GM12878 (cell line): ENCODE measurements around the gene SPRR5. TPM values are rescaled to one million over a fixed set of nuclear protein-coding genes. Genes with fewer than 3 reads are reported as not detected.

Experiments used
- ATAC-seq: fragments of 200-7000 bp; cut with Tn5 transposase; 3 replicates; pipeline ENCODE4 v1.9.1; 2020; ENCODE audit warnings: mild to moderate bottlenecking, moderate library complexity
- BruUV-seq: library from RNA; stranded (reverse); fragments of 400-500 nt; replicated peaks from 2 replicates; lab custom pipeline; 2021; lab: Mats Ljungman, UMichigan
- CTCF ChIA-PET: fragments of 300-600 bp; sonication (Branson Sonifier 250); formaldehyde crosslinking; extraction: SDS; loops from one replicate; lab custom pipeline; 2021; ENCODE audit warnings: inconsistent platforms; lab: Yijun Ruan, JAX
- POLR2A ChIA-PET: fragments of 350-600 bp; formaldehyde crosslinking; extraction: SDS; loops from one replicate; lab custom pipeline; 2021; ENCODE audit warnings: inconsistent platforms; lab: Charles Lee
- RAD21 ChIA-PET: fragments of 300-600 bp; sonication (Branson Sonifier 250); formaldehyde crosslinking; loops from one replicate; lab custom pipeline; 2023; ENCODE audit warnings: antibody characterized with exemption; ENCODE audit not compliant: unreplicated experiment; lab: Charles Lee
- SMC1A ChIA-PET: fragments of 300-600 bp; sonication (Branson Sonifier 250); formaldehyde crosslinking; loops from one replicate; lab custom pipeline; 2023; ENCODE audit not compliant: unreplicated experiment, uncharacterized antibody; lab: Charles Lee
- DNase-seq: peaks from one replicate; pipeline ENCODE4 v3.0.0-alpha.2; 2011; ENCODE audit warnings: low read depth, low spot score
- FAIRE-seq: peaks from 3 replicates; lab custom pipeline; 2011; peaks lifted over from hg19 to GRCh38; lab: Jason Lieb, UNC
- H2AFZ ChIP-seq: 2 replicates; pipeline ENCODE4 v1.6.0; 2011; ENCODE audit warnings: low read depth, low read length, control low read depth; ENCODE audit not compliant: control insufficient read depth
- H3K27ac ChIP-seq: 2 replicates; pipeline ENCODE4 v1.5.1; 2011; ENCODE audit warnings: control low read depth; ENCODE audit not compliant: control insufficient read depth, insufficient read depth
- H3K27me3 ChIP-seq, 2 experiments: replicated peaks in 1 of 2; 2 replicates each; pipeline versions ENCODE4 v1.6.0 to v1.6.1; 2011; ENCODE audit warnings: low read length in 1 of 2; ENCODE audit not compliant: control insufficient read depth in 2 of 2, insufficient read depth in 2 of 2
- H3K36me3 ChIP-seq, 2 experiments: 2 replicates each; pipeline ENCODE4 v1.5.1; 2011; ENCODE audit warnings: low read length in 1 of 2; ENCODE audit not compliant: control insufficient read depth in 2 of 2, insufficient read depth in 2 of 2
- H3K4me1 ChIP-seq: 2 replicates; pipeline ENCODE4 v1.6.1; 2011; ENCODE audit warnings: mild to moderate bottlenecking, low read length, moderate library complexity, mixed read lengths; ENCODE audit not compliant: control insufficient read depth, insufficient read depth
- H3K4me2 ChIP-seq: 2 replicates; pipeline ENCODE4 v1.6.0; 2011; ENCODE audit warnings: control low read depth; ENCODE audit not compliant: control insufficient read depth, insufficient read depth
- H3K4me3 ChIP-seq: fragments of 200-600 bp; sonication (generic); 2 replicates; pipeline ENCODE4 v1.5.1; 2016
- H3K79me2 ChIP-seq: 2 replicates; pipeline ENCODE4 v1.6.0; 2011; ENCODE audit warnings: low read length; ENCODE audit not compliant: control insufficient read depth, insufficient read depth
- H3K9ac ChIP-seq: 2 replicates; pipeline ENCODE4 v1.8.0; 2011; ENCODE audit warnings: low read length, control low read depth, mixed read lengths; ENCODE audit not compliant: control insufficient read depth, insufficient read depth
- H3K9me3 ChIP-seq: replicated peaks from 3 replicates; pipeline ENCODE4 v1.5.1; 2011; ENCODE audit warnings: mild to moderate bottlenecking, low read length; ENCODE audit not compliant: control insufficient read depth, insufficient read depth
- H4K20me1 ChIP-seq: 2 replicates; pipeline ENCODE4 v1.6.0; 2011; ENCODE audit not compliant: control insufficient read depth, insufficient read depth
- ATF7 ChIP-seq: fragments of 450-650 bp; IDR thresholded peaks from 2 replicates; pipeline ENCODE4 v1.6.1; 2016; ENCODE audit warnings: low read depth, mild to moderate bottlenecking
- GATAD2B ChIP-seq: fragments of 450-650 bp; conservative IDR thresholded peaks from 2 replicates; pipeline ENCODE4 v1.6.1; 2017; ENCODE audit warnings: low read depth, mild to moderate bottlenecking, moderate library complexity
- WGBS: methylation state at CpG from one replicate; pipeline ENCODE4 v1.1.6; 2016; ENCODE audit warnings: low lambda C conversion rate; ENCODE audit not compliant: insufficient replicate concordance, insufficient coverage; ENCODE audit errors: missing lambda C conversion rate; 5-methylcytosine and 5-hydroxymethylcytosine counted together
- in situ Hi-C: fragments of 300-500 bp; cut with MboI; formaldehyde crosslinking; loops from 9 replicates; pipeline ENCODE4 v1.14.3; 2018; ENCODE audit warnings: mixed read lengths
- intact Hi-C: fragments of 100-400 bp; cut with micrococcal nuclease; formaldehyde crosslinking; loops from one replicate; pipeline ENCODE4 v1.14.2; 2022; ENCODE audit not compliant: unreplicated experiment
- polyA plus RNA-seq, 11 experiments: library from polyadenylated mRNA; depleted of rRNA in 4 of 11; unstranded in 6 of 11; stranded (reverse) in 5 of 11; fragments of >200 nt; fragmentation: Nextera tagmentation in 4 of 11; fragmentation: Illumina TruSeq in 1 of 11; extraction: Ambion mirVana in 4 of 11; extraction: Trizol in 1 of 11; gene quantifications; 1 replicate in 1 of 11; 2 replicates in 10 of 11; pipeline versions ENCODE4 v1.2.1 to v1.2.3, GENCODE V29; 2011 to 2016; ENCODE audit warnings: inconsistent platforms in 2 of 11, missing spikeins in 2 of 11, low read depth in 1 of 11
- total RNA-seq, 4 experiments: library from RNA; depleted of rRNA in 3 of 4; stranded (reverse); fragments of >200 nt in 3 of 4; fragmentation: Illumina TruSeq in 1 of 4; extraction: Trizol in 1 of 4; gene quantifications; 2 replicates each; pipeline versions ENCODE4 v1.2.1 to v1.2.3, GENCODE V29; 2013 to 2021
- TF ChIP-seq, protein P1 (sequence below): IDR thresholded peaks from 2 replicates; pipeline ENCODE4 v1.6.1; 2012; ENCODE audit warnings: low read depth, low read length, improper control_type of control experiment

Gene SPRR5
- total and polyA plus RNA-seq, 10 of the 15 experiments (the other 5 are each of a cell fraction or from before 2014, with no cell fraction given): not detected

DNA sequence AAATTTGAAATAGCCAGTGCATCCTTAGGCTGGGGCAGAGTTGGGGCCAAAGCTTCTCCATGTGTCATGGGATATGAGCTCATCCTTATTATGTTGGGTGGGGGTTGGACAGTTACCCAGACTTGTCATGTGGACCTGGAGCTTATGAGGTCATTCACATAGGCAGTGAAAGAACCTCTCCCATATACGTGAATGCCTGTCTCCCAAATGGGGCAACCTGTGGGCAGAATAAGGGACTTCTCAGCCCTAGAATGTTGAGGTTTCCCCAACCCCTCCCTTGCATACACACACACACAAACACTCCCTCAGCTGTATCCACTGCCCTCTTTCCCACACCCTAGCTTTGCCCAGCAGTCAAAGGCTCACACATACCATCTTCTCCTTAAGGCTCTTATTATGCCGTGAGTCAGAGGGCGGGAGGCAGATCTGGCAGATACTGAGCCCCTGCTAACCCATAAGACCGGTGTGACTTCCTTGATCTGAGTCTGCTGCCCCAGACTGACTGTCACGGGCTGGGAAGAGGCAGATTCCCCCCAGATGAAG is 40.9 kb upstream of the SPRR5 start:
- no peak; the same call in 2 of the 3 replicates for ATAC-seq
- Histone ChIP-seq H3K9me3 (no peaks in the 10 kb centered on the region), H3K27ac (0 out of 2 replicates have a peak overlapping the region, but pooled peaks have one; percentile 12), H3K9ac (no peak overlapping the region), H3K4me3 (no peak overlapping the region), H3K4me1 (peaks cover 40% of the 10 kb centered on the region), H2AFZ (peak overlapping the region; percentile 57; the same call in 1 of the 2 replicates), H3K27me3 (no peaks in the 10 kb centered on the region; a peak in 1 of 4 replicates), H3K36me3 (no peaks in the 10 kb centered on the region), H3K79me2 (no peaks in the 10 kb centered on the region), H4K20me1 (no peaks in the 10 kb centered on the region), H3K4me2 (no peak overlapping the region)
- in situ Hi-C loops: no loop called here
- intact Hi-C loops: no loop called here
- SMC1A ChIA-PET: interaction anchor here (0.9 kb wide), 1 partner anchor 10 kb away, joined by 3 read pairs; no protein-coding TSS in a partner anchor
- WGBS: 63% methylated on average over 5 of the region's 5 CpGs
- BruUV-seq: no TSS peak
- POLR2A ChIA-PET: no interaction called here
- no peak for FAIRE-seq
- TF ChIP-seq GATAD2B (no peak), ATF7 (peak; percentile 22; the same call in 1 of the 2 replicates)
- TF ChIP-seq, protein P1, sequence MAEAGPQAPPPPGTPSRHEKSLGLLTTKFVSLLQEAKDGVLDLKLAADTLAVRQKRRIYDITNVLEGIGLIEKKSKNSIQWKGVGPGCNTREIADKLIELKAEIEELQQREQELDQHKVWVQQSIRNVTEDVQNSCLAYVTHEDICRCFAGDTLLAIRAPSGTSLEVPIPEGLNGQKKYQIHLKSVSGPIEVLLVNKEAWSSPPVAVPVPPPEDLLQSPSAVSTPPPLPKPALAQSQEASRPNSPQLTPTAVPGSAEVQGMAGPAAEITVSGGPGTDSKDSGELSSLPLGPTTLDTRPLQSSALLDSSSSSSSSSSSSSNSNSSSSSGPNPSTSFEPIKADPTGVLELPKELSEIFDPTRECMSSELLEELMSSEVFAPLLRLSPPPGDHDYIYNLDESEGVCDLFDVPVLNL: no peak
- no peak for DNase-seq
- RAD21 ChIA-PET: interaction anchor here (0.6 to 1.6 kb wide), 3 partner anchors 8 to 21 kb away, joined by 4 to 5 read pairs (median 4); no protein-coding TSS in a partner anchor
- CTCF ChIA-PET: interaction anchor here (0.7 to 7.6 kb wide), 8 partner anchors 10 to 1429 kb away, joined by 3 to 45 read pairs (median 3); partner anchors contain the start of gene SMCP
